GM12878 (cell line): ENCODE data around the gene MYMK.

Experiments used
- CBFB ChIP-seq: IDR thresholded peaks from 2 replicates; pipeline ENCODE4 v1.6.1; 2016; ENCODE audit warnings: antibody characterized with exemption, low read depth
- CBX5 ChIP-seq: sonication (generic); IDR thresholded peaks from 2 replicates; pipeline ENCODE4 v1.6.1; 2016; ENCODE audit warnings: low read depth, moderate library complexity, mild to moderate bottlenecking, inconsistent platforms
- EGR1 ChIP-seq, 2 experiments: IDR thresholded peaks; 1 replicate in 1 of 2; 2 replicates in 1 of 2; pipeline ENCODE4 v1.6.1; 2011 to 2012; ENCODE audit warnings: low read depth in 2 of 2, low read length in 2 of 2, borderline replicate concordance in 1 of 2, mild to moderate bottlenecking in 1 of 2, moderate library complexity in 1 of 2
- EP300 ChIP-seq, 2 experiments: fragments of 150-350 bp in 1 of 2; IDR thresholded peaks; 2 replicates each; pipeline ENCODE4 v1.6.1; 2011 to 2012; ENCODE audit warnings: low read depth in 2 of 2, low read length in 2 of 2, borderline replicate concordance in 1 of 2, improper control_type of control experiment in 1 of 2, inconsistent platforms in 1 of 2; ENCODE audit not compliant: control insufficient read depth in 1 of 2
- KDM1A ChIP-seq: fragments of 200-600 bp; sonication (generic); IDR thresholded peaks from 2 replicates; pipeline ENCODE4 v1.6.1; 2016; ENCODE audit warnings: borderline replicate concordance
- POLR2A ChIP-seq: IDR thresholded peaks from 2 replicates; pipeline ENCODE4 v1.6.1; 2011; ENCODE audit warnings: low read depth, mild to moderate bottlenecking, low read length
- POLR2AphosphoS5 ChIP-seq: IDR thresholded peaks from 2 replicates; pipeline ENCODE4 v1.6.1; 2011; ENCODE audit warnings: mild to moderate bottlenecking, low read length, inconsistent platforms
- SRF ChIP-seq, 2 experiments: IDR thresholded peaks; 2 replicates each; pipeline ENCODE4 v1.6.1; 2011; ENCODE audit warnings: low read depth in 2 of 2, low read length in 2 of 2, mild to moderate bottlenecking in 1 of 2, moderate library complexity in 1 of 2
- ZNF274 ChIP-seq: IDR thresholded peaks from one replicate; pipeline ENCODE4 v1.8.0; 2011; ENCODE audit not compliant: insufficient read length, insufficient read depth
- ZZZ3 ChIP-seq: IDR thresholded peaks from 2 replicates; pipeline ENCODE4 v1.6.1; 2011; ENCODE audit warnings: low read depth; ENCODE audit not compliant: control insufficient read depth, insufficient read length
- TF ChIP-seq, protein P1 (sequence below), 3 experiments: IDR thresholded peaks in 2 of 3; conservative IDR thresholded peaks in 1 of 3; 2 replicates each; pipeline ENCODE4 v1.5.1; 2011; ENCODE audit warnings: low read depth in 3 of 3, low read length in 3 of 3, mild to moderate bottlenecking in 3 of 3, control low read depth in 2 of 3, moderate library complexity in 2 of 3, inconsistent platforms in 1 of 3, mixed read lengths in 1 of 3; ENCODE audit not compliant: control insufficient read depth in 2 of 3, insufficient read depth in 1 of 3; ENCODE audit errors: extremely low read depth in 1 of 3

DNA sequence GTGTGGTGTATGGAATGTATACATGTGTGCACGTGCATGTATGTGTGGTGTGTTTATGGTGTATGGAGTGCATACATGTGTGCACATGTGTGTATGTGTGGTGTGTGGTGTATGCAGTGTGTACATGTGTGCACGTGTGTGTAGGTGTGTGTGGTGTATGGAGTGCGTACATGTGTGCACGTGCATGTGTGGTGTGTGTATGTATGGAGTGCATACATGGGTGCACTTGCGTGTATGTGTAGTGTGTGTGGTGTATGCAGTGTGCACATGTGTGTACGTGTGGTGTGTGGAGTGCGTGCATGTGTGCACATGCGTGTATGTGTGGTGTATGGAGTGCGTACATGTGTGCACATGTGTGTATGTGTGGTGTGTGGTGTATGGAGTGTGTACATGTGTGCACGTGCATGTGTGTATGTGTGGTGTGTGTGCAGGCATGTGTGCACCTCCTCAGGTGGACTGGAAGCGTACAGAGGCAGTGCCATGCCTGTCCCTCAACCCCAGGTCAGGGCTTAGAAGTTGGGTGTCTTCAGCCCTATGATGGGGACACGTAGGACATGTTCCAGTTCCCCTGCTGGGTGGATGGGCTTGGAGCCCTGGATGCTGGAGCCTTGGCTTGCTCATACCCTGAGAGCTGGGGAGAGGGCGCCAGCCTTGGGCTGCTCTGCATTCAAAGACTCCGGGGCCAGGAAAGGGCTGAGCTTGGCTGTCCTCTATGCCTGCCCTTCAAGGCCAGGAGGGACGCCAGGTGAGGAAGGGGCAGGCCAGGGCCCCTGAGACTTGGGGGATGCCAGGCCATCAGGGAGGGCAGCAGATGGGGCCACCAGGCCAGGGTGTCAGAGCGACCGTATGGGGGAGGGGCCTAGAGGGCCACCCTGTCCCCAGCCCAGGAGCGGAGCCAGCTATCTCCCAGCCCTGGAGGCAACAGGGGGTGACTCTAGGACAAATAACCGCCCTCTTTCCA is 12.2 kb downstream of the MYMK start:
- TF ChIP-seq ZZZ3 (no peak), ZNF274 (no peak), POLR2A (no peak), POLR2AphosphoS5 (no peak), EP300 (IDR thresholded peaks at IDR 0.05; ENCODE audit: borderline replicate concordance in 1 of 2, control insufficient read depth in 1 of 2, low read depth in 2 of 2, low read length in 2 of 2) (no peak), KDM1A (no peak), CBX5 (no peak), SRF (IDR thresholded peaks at IDR 0.05; ENCODE audit: low read depth in 2 of 2, low read length in 2 of 2) (no peak), EGR1 (IDR thresholded peaks at IDR 0.05; ENCODE audit: borderline replicate concordance in 1 of 2, low read depth in 2 of 2, low read length in 2 of 2) (no peak), CBFB (no peak)
- TF ChIP-seq, protein P1, sequence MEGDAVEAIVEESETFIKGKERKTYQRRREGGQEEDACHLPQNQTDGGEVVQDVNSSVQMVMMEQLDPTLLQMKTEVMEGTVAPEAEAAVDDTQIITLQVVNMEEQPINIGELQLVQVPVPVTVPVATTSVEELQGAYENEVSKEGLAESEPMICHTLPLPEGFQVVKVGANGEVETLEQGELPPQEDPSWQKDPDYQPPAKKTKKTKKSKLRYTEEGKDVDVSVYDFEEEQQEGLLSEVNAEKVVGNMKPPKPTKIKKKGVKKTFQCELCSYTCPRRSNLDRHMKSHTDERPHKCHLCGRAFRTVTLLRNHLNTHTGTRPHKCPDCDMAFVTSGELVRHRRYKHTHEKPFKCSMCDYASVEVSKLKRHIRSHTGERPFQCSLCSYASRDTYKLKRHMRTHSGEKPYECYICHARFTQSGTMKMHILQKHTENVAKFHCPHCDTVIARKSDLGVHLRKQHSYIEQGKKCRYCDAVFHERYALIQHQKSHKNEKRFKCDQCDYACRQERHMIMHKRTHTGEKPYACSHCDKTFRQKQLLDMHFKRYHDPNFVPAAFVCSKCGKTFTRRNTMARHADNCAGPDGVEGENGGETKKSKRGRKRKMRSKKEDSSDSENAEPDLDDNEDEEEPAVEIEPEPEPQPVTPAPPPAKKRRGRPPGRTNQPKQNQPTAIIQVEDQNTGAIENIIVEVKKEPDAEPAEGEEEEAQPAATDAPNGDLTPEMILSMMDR (IDR thresholded peaks at IDR 0.05 in 2 of 3, conservative IDR thresholded peaks at IDR 0.05 in 1 of 3; ENCODE audit: control insufficient read depth in 2 of 3, extremely low read depth in 1 of 3, insufficient read depth in 1 of 3, low read depth in 3 of 3, low read length in 3 of 3): no peak
